Duodenal mucosa (tissue), 2 donors: ENCODE data around the gene ARPC1B.
A peak's percentile ranks its signal among the peaks of the same experiment; 100 is the strongest.

Source experiments
- H3K27ac ChIP-seq: one replicate; pipeline ENCODE4 v1.7.0; 2013; ENCODE audit warnings: low read depth, low read length
- H3K27me3 ChIP-seq, 2 donors: one replicate each; pipeline ENCODE4 v1.7.0; 2013; ENCODE audit warnings: low read length in 2 of 2, control low read depth in 1 of 2; ENCODE audit not compliant: insufficient read depth in 2 of 2, control insufficient read depth in 1 of 2
- H3K36me3 ChIP-seq, 2 donors: one replicate each; pipeline ENCODE4 v1.7.0; 2013; ENCODE audit warnings: low read length in 2 of 2, control low read depth in 1 of 2; ENCODE audit not compliant: insufficient read depth in 2 of 2, control insufficient read depth in 1 of 2
- H3K4me1 ChIP-seq, 2 donors: one replicate each; pipeline ENCODE4 v1.7.0; 2013; ENCODE audit warnings: low read length in 2 of 2, control low read depth in 1 of 2; ENCODE audit not compliant: insufficient read depth in 2 of 2, control insufficient read depth in 1 of 2
- H3K4me3 ChIP-seq, 2 donors: one replicate each; pipeline ENCODE4 v1.7.0; 2013; ENCODE audit warnings: low read length in 2 of 2, low read depth in 1 of 2
- H3K9ac ChIP-seq, 2 donors: one replicate each; pipeline ENCODE4 v1.7.0; 2013; ENCODE audit warnings: low read length in 2 of 2, low read depth in 1 of 2
- H3K9me3 ChIP-seq, 2 donors: one replicate each; pipeline ENCODE4 v1.7.0; 2013; ENCODE audit warnings: low read length in 2 of 2, control low read depth in 1 of 2; ENCODE audit not compliant: control insufficient read depth in 1 of 2

The ARPC1B gene

GRCh38 chr7:99387912-99388311, 13.4 kb downstream of the ARPC1B start:
- Histone ChIP-seq H3K36me3 (peaks cover 31 to 54% of the 10 kb centered on the region in 2 donors), H3K27ac (no peak overlapping the region), H3K9ac (no peak overlapping the region), H3K4me1 (peaks cover 7 to 8% of the 10 kb centered on the region in 2 donors), H3K4me3 (no peak overlapping the region), H3K27me3 (no peaks in the 10 kb centered on the region), H3K9me3 (no peaks in the 10 kb centered on the region)

DNA sequence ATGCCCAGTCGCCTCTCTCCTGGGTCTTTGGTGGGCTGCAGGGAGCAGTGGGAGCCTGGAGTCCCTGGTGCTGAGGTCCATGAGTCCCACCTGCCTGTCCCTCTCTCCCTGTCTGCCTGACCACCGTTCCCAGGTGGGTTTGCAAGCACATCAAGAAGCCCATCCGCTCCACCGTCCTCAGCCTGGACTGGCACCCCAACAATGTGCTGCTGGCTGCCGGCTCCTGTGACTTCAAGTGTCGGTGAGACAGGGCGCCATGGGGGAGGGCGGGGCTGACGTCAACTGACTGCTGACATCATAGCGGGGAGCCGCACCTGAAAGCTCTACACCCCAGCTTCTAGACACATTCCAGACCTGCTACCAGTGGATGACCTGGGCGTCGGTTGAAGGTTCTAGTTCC, 15.2 kb downstream of the ARPC1B start:
- Histone ChIP-seq H3K36me3 (peaks cover 40 to 64% of the 10 kb centered on the region in 2 donors), H3K27me3 (no peaks in the 10 kb centered on the region), H3K4me3 (no peak overlapping the region), H3K9ac (no peak overlapping the region), H3K9me3 (no peaks in the 10 kb centered on the region), H3K4me1 (peaks cover 15 to 18% of the 10 kb centered on the region in 2 donors), H3K27ac (no peak overlapping the region)

- H3K4me3 ChIP-seq: no peak overlapping the region
- H3K4me1 ChIP-seq: peaks cover 15 to 18% of the 10 kb centered on the region in 2 donors
- no peaks in the 10 kb centered on the region for H3K9me3 ChIP-seq
- H3K27me3 ChIP-seq: no peaks in the 10 kb centered on the region
- H3K36me3 ChIP-seq: peaks cover 49 to 77% of the 10 kb centered on the region in 2 donors
- no peak overlapping the region for H3K27ac ChIP-seq
- H3K9ac ChIP-seq: no peak overlapping the region
Observed at GRCh38 chr7:99390941-99391602, 16.5 kb downstream of the ARPC1B start.

GRCh38 chr7:99392046-99392445, 17.5 kb downstream of the ARPC1B start:
- Histone ChIP-seq H3K4me1 (peaks cover 15 to 18% of the 10 kb centered on the region in 2 donors), H3K9ac (peak overlapping the region; percentile 1 to 18), H3K27me3 (no peaks in the 10 kb centered on the region), H3K27ac (no peak overlapping the region), H3K9me3 (no peaks in the 10 kb centered on the region), H3K4me3 (peak overlapping the region; percentile 64 to 65), H3K36me3 (peaks cover 44 to 75% of the 10 kb centered on the region in 2 donors)

GRCh38 chr7:99392659-99393354, 18.3 kb downstream of the ARPC1B start:
- H3K4me1 ChIP-seq: peaks cover 15 to 18% of the 10 kb centered on the region in 2 donors
- peaks cover 48 to 77% of the 10 kb centered on the region in 2 donors for H3K36me3 ChIP-seq
- peak overlapping the region; percentile 64 to 65 for H3K4me3 ChIP-seq
- no peaks in the 10 kb centered on the region for H3K27me3 ChIP-seq
- no peaks in the 10 kb centered on the region for H3K9me3 ChIP-seq
- H3K9ac ChIP-seq: peak overlapping the region; percentile 18 to 20
- no peak overlapping the region for H3K27ac ChIP-seq

- peaks cover 47 to 77% of the 10 kb centered on the region in 2 donors for H3K36me3 ChIP-seq
- peak overlapping the region; percentile 18 to 20 for H3K9ac ChIP-seq
Observed at GRCh38 chr7:99393355-99394187, 19.0 kb downstream of the ARPC1B start.

GRCh38 chr7:99394188-99394502, 19.6 kb downstream of the ARPC1B start:
- Histone ChIP-seq H3K9ac (no peak overlapping the region), H3K27me3 (no peaks in the 10 kb centered on the region), H3K4me3 (no peak overlapping the region), H3K4me1 (peaks cover 15 to 18% of the 10 kb centered on the region in 2 donors), H3K27ac (no peak overlapping the region), H3K36me3 (peaks cover 47 to 80% of the 10 kb centered on the region in 2 donors), H3K9me3 (no peaks in the 10 kb centered on the region)

More at GRCh38 chr7:99393355-99394187, 19.0 kb downstream of the ARPC1B start:
- Histone ChIP-seq H3K27me3 (no peaks in the 10 kb centered on the region), H3K27ac (no peak overlapping the region), H3K9me3 (no peaks in the 10 kb centered on the region), H3K4me3 (peak overlapping the region; percentile 64 to 65), H3K4me1 (peaks cover 15 to 18% of the 10 kb centered on the region in 2 donors)

DNA sequence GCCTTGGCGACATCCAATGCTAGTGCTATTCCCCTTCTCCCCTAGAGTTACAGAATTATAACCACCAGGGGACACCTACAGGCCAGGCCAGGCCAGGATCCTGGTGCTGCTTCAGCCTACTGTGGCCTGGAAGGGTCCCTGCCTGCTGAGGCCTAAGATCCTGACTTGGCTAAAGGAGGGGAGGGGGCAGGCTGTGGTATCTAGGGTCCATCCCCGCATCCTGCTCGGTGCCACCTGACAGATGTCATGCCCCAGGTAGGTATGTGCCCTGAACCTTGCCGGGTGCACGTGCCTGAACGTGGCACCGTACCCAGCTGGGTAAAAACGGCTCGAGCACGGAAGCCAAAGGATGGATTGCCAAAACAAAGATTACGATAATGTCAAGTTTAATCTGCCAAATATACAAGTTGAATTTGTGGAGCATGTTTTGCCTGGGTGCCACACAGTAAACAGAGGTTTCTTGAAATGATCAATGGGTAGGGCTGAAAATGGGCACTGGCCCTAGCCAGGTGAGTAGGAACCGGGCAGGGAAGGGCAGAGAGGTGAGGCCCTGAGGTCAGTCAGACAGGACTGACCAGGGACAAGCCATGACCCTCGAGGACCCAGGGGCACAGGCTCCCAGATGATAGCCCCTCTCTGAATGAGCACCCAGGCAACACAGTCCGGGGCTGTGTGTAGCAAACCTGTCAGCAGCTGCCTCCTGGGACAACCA, 21.2 kb downstream of the ARPC1B start:
- H3K27ac ChIP-seq: no peak overlapping the region

DNA sequence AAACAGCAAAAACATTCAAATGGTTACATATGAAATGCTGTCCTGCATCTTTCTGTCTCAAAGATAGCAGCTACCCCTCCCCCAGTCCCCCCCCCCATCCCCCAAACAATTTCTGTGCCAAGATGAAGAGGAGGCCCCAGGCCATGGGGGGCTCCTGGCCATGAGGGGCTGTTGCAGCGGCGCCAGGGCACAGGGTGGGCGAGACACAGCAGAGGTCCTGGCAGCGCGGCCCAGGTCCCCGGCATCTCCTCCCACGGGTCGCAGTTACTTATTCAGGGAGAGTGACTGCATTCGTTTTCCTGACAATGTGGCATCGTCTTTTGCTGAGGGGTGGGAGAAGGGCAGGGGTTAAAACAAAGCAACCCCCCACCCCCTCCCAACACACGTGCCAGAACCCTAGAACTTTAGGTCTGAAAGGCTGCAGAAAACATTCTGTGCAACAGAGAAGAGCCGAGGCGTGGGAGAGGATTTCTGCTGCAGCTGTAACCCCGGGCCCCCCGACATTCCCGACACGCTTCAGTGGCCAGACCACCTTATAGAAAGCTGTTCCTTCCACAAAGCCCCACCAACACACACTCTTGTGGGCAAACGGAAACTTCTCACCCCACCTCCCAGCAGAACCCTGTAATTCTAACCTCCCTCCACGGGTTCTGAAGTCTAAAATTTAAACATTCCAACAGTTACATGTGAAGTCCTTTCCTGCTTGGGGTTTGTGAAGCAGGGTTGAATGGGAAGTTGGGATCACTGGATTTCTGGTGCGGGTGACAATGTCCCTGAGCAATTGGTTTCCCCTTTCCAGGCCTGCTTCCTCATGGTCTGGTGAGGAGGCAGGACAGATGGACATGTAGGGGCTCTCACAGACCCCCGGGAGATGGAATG, 22.1 kb downstream of the ARPC1B start:
- H3K36me3 ChIP-seq: peaks cover 52 to 80% of the 10 kb centered on the region in 2 donors
- H3K27me3 ChIP-seq: no peaks in the 10 kb centered on the region
- no peak overlapping the region for H3K27ac ChIP-seq
- H3K9ac ChIP-seq: no peak overlapping the region
- H3K9me3 ChIP-seq: no peaks in the 10 kb centered on the region
- peaks cover 15 to 18% of the 10 kb centered on the region in 2 donors for H3K4me1 ChIP-seq
- no peak overlapping the region for H3K4me3 ChIP-seq

More for the DNA sequence above, 21.2 kb downstream of the ARPC1B start:
- Histone ChIP-seq H3K36me3 (peaks cover 54 to 80% of the 10 kb centered on the region in 2 donors), H3K27me3 (no peaks in the 10 kb centered on the region), H3K9me3 (no peaks in the 10 kb centered on the region), H3K4me3 (no peak overlapping the region), H3K9ac (no peak overlapping the region), H3K4me1 (peaks cover 15 to 18% of the 10 kb centered on the region in 2 donors)
